Stimulated activated CD4-positive, alpha-beta T cell treated with anti-CD3 and anti-CD28 coated beads, Interleukin-4, amount 100 ng/mL, for 4 hours (primary cell): Measurements from ENCODE around the gene TSPEAR.
"Not testable (repeated sequence)": the region's sequence is repeated elsewhere in the genome, so short reads cannot be mapped to it uniquely, and the experiment has no call there.

Experiments used
- DNase-seq, 2 experiments: peaks; one replicate each; pipeline ENCODE4 v3.0.0-alpha.2; 2020

The TSPEAR gene

GRCh38 chr21:44601596-44602462 is 109.5 kb downstream of the TSPEAR start:
- DNase-seq, result no peak

DNA sequence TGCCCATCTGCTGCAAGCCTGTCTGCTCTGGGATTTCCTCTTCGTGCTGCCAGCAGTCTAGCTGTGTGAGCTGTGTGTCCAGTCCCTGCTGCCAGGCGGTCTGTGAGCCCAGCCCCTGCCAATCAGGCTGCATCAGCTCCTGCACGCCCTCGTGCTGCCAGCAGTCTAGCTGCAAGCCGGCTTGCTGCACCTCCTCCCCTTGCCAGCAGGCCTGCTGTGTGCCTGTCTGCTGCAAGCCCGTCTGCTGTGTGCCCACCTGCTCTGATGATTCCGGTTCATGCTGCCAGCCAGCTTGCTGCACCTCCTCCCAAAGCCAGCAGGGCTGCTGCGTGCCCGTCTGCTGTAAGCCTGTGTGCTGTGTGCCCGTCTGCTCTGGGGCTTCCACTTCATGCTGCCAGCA is 110.3 kb downstream of the TSPEAR start:
- not testable (repeated sequence) for DNase-seq

DNA sequence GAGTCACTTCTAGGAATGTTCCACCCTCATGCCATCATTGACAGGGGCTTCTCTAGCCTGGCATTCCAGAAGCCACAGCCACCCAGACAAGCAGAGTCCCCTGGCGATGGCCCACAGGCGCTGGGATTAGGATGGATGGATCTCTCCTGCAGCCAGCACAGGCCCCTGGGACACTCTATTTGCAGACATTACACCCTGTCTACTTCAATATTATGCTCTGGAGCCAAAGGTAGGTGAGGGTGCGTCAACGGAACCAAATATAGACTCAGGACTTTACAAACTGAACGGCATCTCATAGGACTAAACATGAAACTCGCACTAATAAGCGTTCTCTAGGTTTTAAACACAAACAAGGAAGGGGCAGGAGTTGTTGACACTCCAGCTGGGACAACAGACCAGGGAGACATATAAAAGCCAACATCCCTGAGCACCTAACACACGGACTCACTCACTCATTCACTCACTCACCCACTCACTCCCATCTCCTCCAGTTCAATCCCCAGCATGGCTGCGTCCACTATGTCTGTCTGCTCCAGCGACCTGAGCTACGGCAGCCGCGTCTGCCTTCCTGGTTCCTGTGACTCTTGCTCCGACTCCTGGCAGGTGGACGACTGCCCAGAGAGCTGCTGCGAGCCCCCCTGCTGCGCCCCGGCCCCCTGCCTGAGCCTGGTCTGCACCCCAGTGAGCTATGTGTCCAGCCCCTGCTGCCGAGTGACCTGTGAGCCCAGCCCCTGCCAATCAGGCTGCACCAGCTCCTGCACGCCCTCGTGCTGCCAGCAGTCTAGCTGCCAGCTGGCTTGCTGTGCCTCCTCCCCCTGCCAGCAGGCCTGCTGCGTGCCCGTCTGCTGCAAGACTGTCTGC is 111.0 kb downstream of the TSPEAR start, which contains the start of gene KRTAP10-7:
Gene KRTAP10-7, plus strand, starts transcription at position 480 of the 861 bp plus-strand sequence. Its CDS starts 25 bp downstream, at position 505.
- not testable (repeated sequence) for DNase-seq

GRCh38 chr21:44599264-44600029 is 111.9 kb downstream of the TSPEAR start:
- DNase-seq, result no peak

- no peak for DNase-seq
Observed at GRCh38 chr21:44598061-44598460, 113.3 kb downstream of the TSPEAR start.

- no peak for DNase-seq
Observed at GRCh38 chr21:44596068-44596725, 115.2 kb downstream of the TSPEAR start.

DNA sequence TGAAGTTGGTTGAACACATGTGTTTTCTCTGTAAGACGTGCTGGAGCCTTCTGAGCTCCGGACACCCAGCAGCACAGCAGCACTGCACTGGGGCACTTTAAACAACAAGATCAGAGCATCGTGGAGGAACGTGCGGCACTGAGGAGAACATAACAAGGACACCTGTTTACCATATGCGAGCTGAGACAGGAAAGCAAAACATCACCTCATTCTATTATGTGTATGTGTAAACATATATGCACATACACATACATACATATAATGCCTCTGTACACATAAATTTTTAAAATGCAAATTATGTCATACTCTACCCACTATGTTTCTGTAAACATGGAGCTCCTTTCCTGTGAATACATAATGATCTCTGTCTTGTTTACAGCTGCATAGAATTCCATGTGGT is 115.8 kb downstream of the TSPEAR start:
- DNase-seq, result no peak

DNA sequence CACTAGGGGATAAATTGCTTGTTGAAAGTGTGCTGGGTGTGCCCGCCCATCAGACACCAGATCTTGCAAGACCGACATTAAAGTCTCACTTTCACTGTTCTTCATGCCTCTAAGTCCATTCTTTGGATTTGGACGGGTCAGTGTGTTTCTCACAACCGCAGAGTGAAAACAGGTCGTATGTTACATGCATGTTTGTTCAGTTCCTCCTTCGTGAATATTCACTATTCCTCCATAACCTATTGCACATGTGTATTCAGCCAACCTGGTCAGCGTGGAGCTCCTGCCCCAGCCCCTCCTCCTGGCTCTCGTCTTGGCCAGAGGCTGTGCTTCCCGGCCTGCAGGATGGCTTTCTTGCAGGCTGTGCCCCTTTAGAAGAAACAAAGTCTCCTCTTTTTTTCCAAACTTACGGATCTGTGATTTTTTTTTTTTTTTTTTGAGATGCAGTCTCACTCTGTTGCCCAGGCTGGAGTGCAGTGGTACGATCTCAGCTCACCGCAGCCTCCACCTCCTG is 116.9 kb downstream of the TSPEAR start:
- no peak for DNase-seq

- DNase-seq, result no peak
Observed at GRCh38 chr21:44593598-44594405, 117.6 kb downstream of the TSPEAR start.

DNA sequence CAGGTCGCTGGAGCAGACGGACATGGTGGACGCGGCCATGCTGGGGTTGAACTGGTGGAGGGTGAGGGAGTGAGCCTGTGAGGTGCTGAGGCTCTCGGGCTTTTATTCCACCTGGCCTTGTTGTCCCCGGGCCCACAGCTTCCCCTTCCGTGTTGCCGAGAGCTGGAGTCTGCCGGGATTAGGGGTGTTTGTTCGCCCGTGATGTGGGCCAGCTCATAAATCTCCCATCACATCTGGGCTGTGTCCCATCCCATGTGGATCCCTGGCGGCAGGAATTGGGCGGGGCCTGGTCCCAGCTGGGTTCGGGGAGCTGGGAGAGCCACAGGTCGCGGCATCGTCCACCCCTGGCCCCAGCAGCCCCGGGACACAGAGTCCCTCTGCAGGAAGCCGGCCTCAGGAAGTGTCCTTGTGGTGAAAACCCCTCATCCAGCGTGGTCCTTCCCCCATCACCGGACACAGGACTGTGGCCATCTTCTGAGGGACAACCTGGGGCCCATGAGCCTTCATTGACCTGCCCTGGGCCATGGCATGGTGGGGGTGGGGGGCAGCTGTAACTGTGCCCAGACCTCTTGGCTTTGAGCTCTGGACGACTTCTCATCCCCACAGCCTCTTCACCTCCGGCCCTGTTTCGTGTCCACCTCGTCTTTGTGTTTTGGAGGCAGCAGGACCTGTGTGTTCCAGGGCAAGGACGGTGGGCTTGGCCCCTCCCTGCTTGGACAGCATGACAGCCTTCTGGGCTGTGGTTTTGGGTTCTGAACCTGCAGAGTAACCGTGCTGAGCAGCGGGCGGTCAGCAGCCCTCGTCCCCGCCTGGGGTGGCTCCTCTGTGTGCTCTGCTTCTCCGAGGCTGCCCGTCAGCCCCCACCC is 118.7 kb downstream of the TSPEAR start, which contains the start of gene KRTAP10-6:
Gene KRTAP10-6, minus strand, starts transcription at position 60 of the 866 bp plus-strand sequence. Its CDS starts 21 bp downstream, at position 39.
- no peak for DNase-seq

DNA sequence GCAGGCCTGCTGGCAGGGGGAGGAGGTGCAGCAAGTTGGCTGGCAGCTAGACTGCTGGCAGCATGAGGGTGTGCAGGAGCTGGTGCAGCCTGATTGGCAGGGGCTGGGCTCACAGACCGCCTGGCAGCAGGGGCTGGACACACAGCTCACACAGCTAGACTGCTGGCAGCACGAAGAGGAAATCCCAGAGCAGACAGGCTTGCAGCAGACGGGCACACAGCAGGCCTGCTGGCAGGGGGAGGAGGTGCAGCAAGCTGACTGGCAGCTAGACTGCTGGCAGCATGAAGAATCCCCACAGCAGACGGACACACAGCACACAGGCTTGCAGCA is 119.6 kb downstream of the TSPEAR start:
- not testable (repeated sequence) for DNase-seq

DNA sequence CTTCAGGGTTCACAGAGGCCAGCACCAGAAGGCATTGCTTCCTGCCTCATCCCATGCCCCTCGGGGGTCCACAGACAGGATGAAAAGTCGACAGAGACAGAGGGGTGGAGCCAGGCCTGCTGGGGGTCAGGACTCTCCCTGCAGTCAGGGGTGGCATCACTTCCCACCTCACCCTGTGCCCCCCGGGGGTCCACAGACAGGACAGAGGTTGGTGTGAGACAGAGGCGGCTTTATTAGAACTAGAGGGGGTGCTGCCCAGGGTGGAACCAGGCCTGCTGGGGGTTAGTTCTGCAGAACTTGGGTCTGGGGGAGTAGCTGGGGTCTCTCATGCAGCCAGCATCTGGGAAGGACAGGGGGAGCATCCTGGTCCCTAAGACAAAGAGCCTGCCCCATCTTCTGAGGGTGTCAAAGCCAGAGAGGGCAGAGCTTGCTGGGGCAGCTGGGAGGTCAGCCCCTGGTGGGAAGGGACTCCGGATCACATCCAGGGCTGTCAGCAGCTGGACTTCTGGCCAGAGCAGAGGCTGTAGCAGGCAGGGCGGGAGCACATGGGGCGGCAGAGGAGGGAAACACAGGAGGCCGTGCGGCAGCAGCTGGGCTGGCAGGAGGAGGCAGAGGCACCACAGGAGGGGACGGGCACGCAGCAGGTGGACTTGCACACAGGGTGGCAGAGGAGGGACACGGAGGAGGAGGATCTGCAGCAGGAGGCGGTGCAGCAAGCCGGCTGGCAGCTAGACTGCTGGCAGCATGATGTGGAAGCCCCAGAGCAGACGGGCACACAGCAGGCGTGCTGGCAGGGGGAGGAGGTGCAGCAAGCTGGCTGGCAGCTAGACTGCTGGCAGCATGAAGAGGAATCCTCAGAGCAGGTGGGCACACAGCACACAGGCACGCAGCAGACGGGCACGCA is 120.2 kb downstream of the TSPEAR start:
- DNase-seq, result not testable (repeated sequence)

- no peak for DNase-seq
Observed at GRCh38 chr21:44590311-44590721, 121.1 kb downstream of the TSPEAR start.

DNA sequence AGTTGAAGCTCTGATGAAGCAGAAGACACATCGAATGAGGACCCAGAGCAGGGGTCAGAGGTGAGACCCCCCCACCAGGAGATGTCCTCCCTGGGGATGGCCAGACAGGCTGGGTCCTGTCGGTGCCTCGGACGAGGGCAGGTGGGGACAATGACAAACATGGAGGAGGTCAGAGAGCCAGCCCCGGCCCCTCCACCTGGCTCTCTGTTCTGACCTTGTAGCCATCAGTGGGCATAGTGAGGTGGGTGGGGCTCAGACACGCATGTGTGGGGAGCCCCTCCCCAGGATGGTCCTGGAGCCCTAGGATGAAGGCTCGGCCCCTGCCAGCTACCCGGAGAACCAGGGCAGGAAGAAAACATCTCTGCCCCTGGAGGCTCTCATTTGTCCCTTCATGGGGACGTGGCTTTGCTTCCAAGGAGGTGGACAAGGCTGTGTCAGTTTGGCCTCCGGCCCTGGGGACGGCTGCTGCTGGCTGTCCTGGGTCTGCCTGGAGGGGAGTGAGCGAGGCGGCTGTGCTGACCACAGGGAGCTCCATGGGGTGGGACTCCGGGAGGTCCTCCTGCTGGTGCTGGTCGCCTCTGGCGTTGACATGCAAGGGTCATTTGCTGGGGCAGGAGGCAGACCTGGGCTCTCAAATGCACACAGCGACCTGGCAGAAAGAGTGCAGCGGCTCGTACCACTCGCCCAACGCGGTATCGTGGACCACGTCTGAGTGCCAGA is 121.6 kb downstream of the TSPEAR start:
- no peak for DNase-seq

DNA sequence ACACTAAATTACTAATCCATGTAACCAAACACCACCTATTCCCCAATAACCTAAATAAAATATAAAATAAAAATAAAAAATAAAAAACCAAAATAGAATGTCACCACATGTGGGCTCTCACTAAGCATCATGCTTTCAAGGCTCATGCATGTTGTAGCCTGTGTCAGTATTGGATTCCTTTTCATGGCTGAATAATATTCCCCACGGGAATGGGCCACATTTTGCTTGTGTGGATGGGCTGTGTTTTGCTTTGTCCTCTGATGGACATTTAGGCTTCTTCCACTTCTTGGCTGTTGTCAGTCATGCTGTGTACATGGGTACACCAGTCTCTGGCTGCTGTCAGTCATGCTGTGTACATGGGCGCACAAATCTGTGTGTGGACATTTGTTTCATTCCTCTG is 122.3 kb downstream of the TSPEAR start:
- no peak for DNase-seq

DNA sequence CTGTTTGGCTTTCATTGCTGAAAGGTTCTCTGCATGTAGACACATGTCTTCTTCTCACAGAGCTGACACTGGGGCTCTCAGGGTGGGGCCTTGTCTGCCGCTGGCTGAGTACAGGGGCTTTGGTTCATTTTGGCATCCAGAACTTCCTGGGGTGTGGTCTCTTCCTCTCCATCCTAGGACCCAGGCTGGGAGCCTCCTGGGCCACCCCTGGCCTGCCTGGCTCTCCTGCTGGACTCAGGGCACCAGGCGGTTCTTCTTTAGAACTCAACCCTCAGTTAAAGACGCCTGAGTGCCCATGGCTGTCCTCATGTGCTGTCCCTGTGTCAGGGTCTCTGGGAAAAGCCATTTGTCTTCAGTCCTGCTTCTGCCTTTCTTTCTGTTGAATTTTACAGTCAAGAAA is 125.5 kb downstream of the TSPEAR start:
- DNase-seq, result no peak

DNA sequence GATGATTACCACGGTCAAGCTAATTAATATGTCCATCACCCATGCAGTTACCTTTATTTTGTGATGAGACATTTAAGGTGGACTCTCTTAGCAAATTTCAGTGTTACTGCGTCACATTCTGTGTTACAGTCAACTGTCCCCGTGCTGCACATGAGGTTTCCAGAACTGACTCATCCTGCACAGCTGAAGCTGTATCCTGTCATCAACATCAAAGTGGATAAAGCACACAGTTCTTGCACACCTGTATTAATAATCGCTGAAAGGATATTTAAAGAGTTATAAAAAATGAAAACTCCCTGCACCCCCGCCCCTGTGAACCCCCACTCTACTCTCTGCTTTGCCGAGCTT is 127.6 kb downstream of the TSPEAR start:
- peak in 1 of 2 experiments; percentile 50 for DNase-seq

DNA sequence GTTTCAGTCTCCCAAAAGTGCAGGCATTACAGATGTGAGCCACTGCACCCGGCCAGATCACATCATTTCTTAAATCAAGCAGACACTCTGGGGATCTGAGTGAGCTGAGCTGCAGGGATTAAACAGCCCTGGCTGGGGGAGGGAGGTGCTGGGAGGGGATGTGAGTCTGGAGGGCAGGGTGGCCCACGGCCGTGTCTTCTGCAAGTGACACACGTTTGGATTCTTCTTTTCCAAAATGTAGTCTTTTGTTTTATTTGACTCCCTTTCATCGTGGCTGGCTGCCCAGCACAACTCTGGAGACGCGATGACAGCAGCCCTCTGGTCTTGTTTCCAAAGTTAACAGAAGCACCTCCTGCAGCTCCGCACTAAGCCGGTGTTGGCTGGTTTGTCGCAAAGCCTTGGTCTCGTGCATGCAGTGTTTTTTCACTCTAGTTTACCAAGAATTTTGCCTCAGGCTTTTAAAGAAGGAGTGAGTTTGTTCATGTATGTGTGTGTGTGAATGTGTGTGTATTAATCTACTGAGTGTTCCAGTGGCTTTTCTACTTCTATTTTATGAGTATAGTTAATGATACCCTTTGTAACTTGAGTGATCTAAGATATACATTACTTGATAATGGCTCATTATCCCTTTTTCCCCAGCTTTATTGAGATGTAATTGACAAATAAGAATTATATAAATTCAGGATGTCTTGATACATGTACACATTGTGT is 128.1 kb downstream of the TSPEAR start:
- DNase-seq, result no peak
